ENCODE measurements around the gene SERPINI1.

Gene SERPINI1

GRCh38 chr3:167735233-167736138 is at the start of gene SERPINI1:
Gene SERPINI1 (plus strand): TSS chr3:167735721. CDS start chr3:167789129, 53,408 bp downstream.
- peak; percentile 43 to 91 (median 84) for DNase-seq

- DNase-seq, result no peak
Measured at GRCh38 chr3:167691366-167691765, 44.2 kb upstream of the SERPINI1 start.

GRCh38 chr3:167694121-167694520 is 41.4 kb upstream of the SERPINI1 start:
- no peak for DNase-seq

GRCh38 chr3:167700046-167700445 is 35.5 kb upstream of the SERPINI1 start:
- no peak for DNase-seq

GRCh38 chr3:167700926-167701325 is 34.6 kb upstream of the SERPINI1 start:
- no peak for DNase-seq

GRCh38 chr3:167705840-167706239 is 29.7 kb upstream of the SERPINI1 start:
- no peak for DNase-seq

- DNase-seq, result no peak
Measured at GRCh38 chr3:167709690-167710089, 25.8 kb upstream of the SERPINI1 start.

- DNase-seq, result no peak
Measured at GRCh38 chr3:167710552-167710951, 25.0 kb upstream of the SERPINI1 start.

- DNase-seq, result no peak
Measured at GRCh38 chr3:167711439-167711838, 24.1 kb upstream of the SERPINI1 start.

GRCh38 chr3:167712445-167712844 is 23.1 kb upstream of the SERPINI1 start:
- no peak for DNase-seq

GRCh38 chr3:167714871-167715270 is 20.6 kb upstream of the SERPINI1 start:
- no peak for DNase-seq

- no peak for DNase-seq
Measured at GRCh38 chr3:167716920-167717319, 18.6 kb upstream of the SERPINI1 start.

GRCh38 chr3:167718582-167718981 is 16.9 kb upstream of the SERPINI1 start:
- DNase-seq, result no peak

GRCh38 chr3:167723025-167723512 is 12.5 kb upstream of the SERPINI1 start:
- no peak for DNase-seq

GRCh38 chr3:167723872-167724271 is 11.6 kb upstream of the SERPINI1 start:
- DNase-seq, result no peak

- DNase-seq, result no peak
Measured at GRCh38 chr3:167728176-167728575, 7.3 kb upstream of the SERPINI1 start.

- no peak for DNase-seq
Measured at GRCh38 chr3:167728632-167729323, 6.7 kb upstream of the SERPINI1 start.

- DNase-seq, result no peak
Measured at GRCh38 chr3:167729591-167729990, 5.9 kb upstream of the SERPINI1 start.

GRCh38 chr3:167731393-167731792 is 4.1 kb upstream of the SERPINI1 start:
- no peak for DNase-seq

GRCh38 chr3:167732313-167733065 is 3.0 kb upstream of the SERPINI1 start:
- DNase-seq, result no peak

GRCh38 chr3:167733961-167734497 is 1.5 kb upstream of the SERPINI1 start:
- DNase-seq, result no peak

GRCh38 chr3:167734498-167735232 is 856 bp upstream of the SERPINI1 start, which contains the start of gene PDCD10:
Gene PDCD10 (minus strand): TSS chr3:167734892. CDS start chr3:167720157, 14,735 bp downstream.
- peak; percentile 49 to 100 (median 95) for DNase-seq
